Sigmoid colon (tissue), 7 donors: ENCODE results near the gene FAM241A. TPM values are rescaled to one million over a fixed set of nuclear protein-coding genes. Genes with fewer than 3 reads are reported as not detected.
"Not testable (repeated sequence)": the region's sequence is repeated elsewhere in the genome, so short reads cannot be mapped to it uniquely, and the experiment has no call there.

ENCODE experiments used
- DNase-seq: peaks from one replicate; pipeline ENCODE4 v3.0.0-alpha.2; 2019
- H3K27ac ChIP-seq, 4 donors: fragments of 200-600 bp; sonication (generic); one replicate each; pipeline ENCODE4 v1.5.1; 2016 to 2019; ENCODE audit warnings: mild to moderate bottlenecking in 1 of 4
- H3K27me3 ChIP-seq, 3 donors: fragments of 200-600 bp; sonication (generic); one replicate each; pipeline ENCODE4 v1.5.1; 2019; ENCODE audit warnings: mild to moderate bottlenecking in 1 of 3
- H3K36me3 ChIP-seq, 4 donors: fragments of 200-600 bp; sonication (generic); one replicate each; pipeline ENCODE4 v1.5.1; 2016 to 2019
- H3K4me1 ChIP-seq, 4 donors: fragments of 200-600 bp; sonication (generic); one replicate each; pipeline ENCODE4 v1.5.1; 2017 to 2019
- H3K4me3 ChIP-seq, 4 donors: fragments of 200-600 bp; sonication (generic); one replicate each; pipeline ENCODE4 v1.5.1; 2017 to 2019; ENCODE audit warnings: mild to moderate bottlenecking in 2 of 4, moderate library complexity in 1 of 4
- H3K9me3 ChIP-seq, 4 donors: fragments of 200-600 bp in 3 of 4; sonication (generic) in 3 of 4; one replicate each; pipeline versions ENCODE4 v1.5.1 to v1.6.1; 2013 to 2019
- CTCF ChIP-seq, 4 experiments: fragments of 450-650 bp in 3 of 4; fragments of 200-600 bp in 1 of 4; IDR thresholded peaks; one replicate each; pipeline ENCODE4 v1.5.1; 2016 to 2019; ENCODE audit warnings: antibody characterized with exemption in 4 of 4, mild to moderate bottlenecking in 3 of 4, moderate library complexity in 2 of 4
- EP300 ChIP-seq, 4 donors: sonication (generic); formaldehyde crosslinking; IDR thresholded peaks; one replicate each; pipeline ENCODE4 v1.6.1; 2017; ENCODE audit warnings: antibody characterized with exemption in 4 of 4
- POLR2A ChIP-seq, 2 donors: fragments of 450-650 bp; IDR thresholded peaks; one replicate each; pipeline ENCODE4 v1.6.1; 2016; ENCODE audit warnings: antibody characterized with exemption in 2 of 2, mild to moderate bottlenecking in 2 of 2, moderate library complexity in 2 of 2
- POLR2AphosphoS5 ChIP-seq, 4 donors: sonication (generic); formaldehyde crosslinking; IDR thresholded peaks; one replicate each; pipeline ENCODE4 v1.6.1; 2017; ENCODE audit warnings: antibody characterized with exemption in 4 of 4
- WGBS, 2 donors: extraction: QIAGEN DNeasy Blood & Tissue Kit; methylation state at CpG; one replicate each; pipeline ENCODE4 v1.1.7; 2013; 5-methylcytosine and 5-hydroxymethylcytosine counted together
- intact Hi-C: fragments of 100-400 bp; cut with DNase I; formaldehyde crosslinking; loops from one replicate; pipeline ENCODE4 v1.15.1; 2023
- polyA plus RNA-seq, 3 donors: library from polyadenylated mRNA; stranded (reverse); fragments of 200-250 nt; gene quantifications; one replicate each; pipeline ENCODE4 v1.2.3, GENCODE V29; 2013
- total RNA-seq, 4 donors: library from RNA; depleted of rRNA; stranded (reverse); fragments of >200 nt; gene quantifications; one replicate each; pipeline ENCODE4 v1.1.0, GENCODE V29; 2016
- donor health status: healthy with polysubstance abuse.
- donor health status: Bipolar disorder and iron deficiency.
- donor health status: healthy.

Gene FAM241A
- total and polyA plus RNA-seq, 7 donors = 1.2 to 3.7 (median 2.8) TPM

- TF ChIP-seq EP300 (IDR thresholded peaks at IDR 0.05) (no peak), CTCF (IDR thresholded peaks at IDR 0.05) (no peak), POLR2AphosphoS5 (IDR thresholded peaks at IDR 0.05) (no peak)
- no peaks in the 10 kb centered on the region for H3K9me3 ChIP-seq
- H3K4me3 ChIP-seq = no peak overlapping the region
- no peaks in the 10 kb centered on the region for H3K36me3 ChIP-seq
- no peaks in the 10 kb centered on the region for H3K4me1 ChIP-seq
- intact Hi-C loops = no loop called here
- no peaks in the 10 kb centered on the region for H3K27me3 ChIP-seq
- no peak for DNase-seq
- H3K27ac ChIP-seq = no peak overlapping the region
- 48 to 72% methylated on average over 1 of the region's 1 CpG for WGBS, 2 donors
Observed at GRCh38 chr4:112199041-112199440, 53.8 kb downstream of the FAM241A start.

GRCh38 chr4:112201915-112202505 is 56.8 kb downstream of the FAM241A start:
- intact Hi-C loops = no loop called here

GRCh38 chr4:112203593-112203992 is 58.3 kb downstream of the FAM241A start:
- Histone ChIP-seq H3K9me3 (no peaks in the 10 kb centered on the region), H3K36me3 (no peaks in the 10 kb centered on the region), H3K27ac (no peak overlapping the region), H3K4me3 (no peak overlapping the region), H3K27me3 (no peaks in the 10 kb centered on the region), H3K4me1 (no peaks in the 10 kb centered on the region)
- intact Hi-C loops = no loop called here
- WGBS, 2 donors = 81 to 92% methylated on average over 1 of the region's 1 CpG
- TF ChIP-seq POLR2A (IDR thresholded peaks at IDR 0.05) = no peak
- TF ChIP-seq CTCF (IDR thresholded peaks at IDR 0.05) = no peak
- TF ChIP-seq POLR2AphosphoS5 (IDR thresholded peaks at IDR 0.05) = no peak
- no peak for TF ChIP-seq EP300 (IDR thresholded peaks at IDR 0.05)
- DNase-seq = no peak

More at GRCh38 chr4:112201915-112202505, 56.8 kb downstream of the FAM241A start:
- no peaks in the 10 kb centered on the region for H3K9me3 ChIP-seq
- no peak overlapping the region for H3K27ac ChIP-seq
- no peaks in the 10 kb centered on the region for H3K36me3 ChIP-seq
- DNase-seq = no peak
- H3K4me3 ChIP-seq = no peak overlapping the region
- TF ChIP-seq POLR2A (IDR thresholded peaks at IDR 0.05) = no peak
- no peak for TF ChIP-seq EP300 (IDR thresholded peaks at IDR 0.05)
- TF ChIP-seq CTCF (IDR thresholded peaks at IDR 0.05) = no peak
- TF ChIP-seq POLR2AphosphoS5 (IDR thresholded peaks at IDR 0.05) = no peak
- H3K27me3 ChIP-seq = no peaks in the 10 kb centered on the region
- no peaks in the 10 kb centered on the region for H3K4me1 ChIP-seq
- 71 to 83% methylated on average over 4 of the region's 4 CpGs for WGBS, 2 donors

GRCh38 chr4:112206431-112206830 is 61.2 kb downstream of the FAM241A start:
- DNase-seq = no peak
- 80 to 86% methylated on average over 2 of the region's 2 CpGs for WGBS, 2 donors
- Histone ChIP-seq H3K4me3 (no peak overlapping the region), H3K9me3 (no peaks in the 10 kb centered on the region), H3K36me3 (no peaks in the 10 kb centered on the region), H3K27me3 (no peaks in the 10 kb centered on the region), H3K27ac (no peak overlapping the region), H3K4me1 (no peaks in the 10 kb centered on the region)
- no peak for TF ChIP-seq POLR2AphosphoS5 (IDR thresholded peaks at IDR 0.05)
- TF ChIP-seq CTCF (IDR thresholded peaks at IDR 0.05) = no peak
- no peak for TF ChIP-seq POLR2A (IDR thresholded peaks at IDR 0.05)
- TF ChIP-seq EP300 (IDR thresholded peaks at IDR 0.05) = no peak
- intact Hi-C loops = no loop called here

GRCh38 chr4:112208137-112209095 is 63.2 kb downstream of the FAM241A start:
- H3K27ac ChIP-seq, DNase-seq, H3K36me3 ChIP-seq, H3K4me3 ChIP-seq, H3K27me3 ChIP-seq, H3K4me1 ChIP-seq, intact Hi-C loops, H3K9me3 ChIP-seq: not testable (repeated sequence)
- WGBS, 2 donors = 85 to 91% methylated on average over 7 of the region's 7 CpGs
